ENCODE data around the gene ATP8B4.
"Not testable (repeated sequence)": the region's sequence is repeated elsewhere in the genome, so short reads cannot be mapped to it uniquely, and the experiment has no call there.

ATP8B4 gene

GRCh38 chr15:49990835-49991545, 128.0 kb downstream of the ATP8B4 start:
- peak; percentile 9 for DNase-seq

GRCh38 chr15:49989498-49989897, 129.5 kb downstream of the ATP8B4 start:
- peak; percentile 21 for DNase-seq

GRCh38 chr15:49988766-49989165, 130.3 kb downstream of the ATP8B4 start:
- no peak for DNase-seq

GRCh38 chr15:49987896-49988295, 131.1 kb downstream of the ATP8B4 start:
- no peak for DNase-seq

GRCh38 chr15:49987198-49987785, 131.7 kb downstream of the ATP8B4 start:
- DNase-seq = no peak

- no peak for DNase-seq
Measured at GRCh38 chr15:49986326-49986725, 132.7 kb downstream of the ATP8B4 start.

GRCh38 chr15:49985463-49985862, 133.6 kb downstream of the ATP8B4 start:
- no peak for DNase-seq

GRCh38 chr15:49984436-49984835, 134.6 kb downstream of the ATP8B4 start:
- no peak for DNase-seq

GRCh38 chr15:49982584-49982983, 136.4 kb downstream of the ATP8B4 start:
- no peak for DNase-seq

- DNase-seq = no peak
Measured at GRCh38 chr15:49979705-49980382, 139.2 kb downstream of the ATP8B4 start.

GRCh38 chr15:49978121-49978520, 140.9 kb downstream of the ATP8B4 start:
- DNase-seq = no peak

GRCh38 chr15:49977306-49977705, 141.7 kb downstream of the ATP8B4 start:
- DNase-seq = no peak

GRCh38 chr15:49964551-49964950, 154.5 kb downstream of the ATP8B4 start:
- no peak for DNase-seq

- DNase-seq = no peak
Measured at GRCh38 chr15:49964061-49964460, 155.0 kb downstream of the ATP8B4 start.

GRCh38 chr15:49963033-49963772, 155.8 kb downstream of the ATP8B4 start:
- not testable (repeated sequence) for DNase-seq

- no peak for DNase-seq
Measured at GRCh38 chr15:49962044-49962602, 156.9 kb downstream of the ATP8B4 start.

GRCh38 chr15:49953421-49953820, 165.6 kb downstream of the ATP8B4 start:
- DNase-seq = no peak

GRCh38 chr15:49946681-49947080, 172.4 kb downstream of the ATP8B4 start:
- no peak for DNase-seq

- no peak for DNase-seq
Measured at GRCh38 chr15:49934487-49934886, 184.5 kb downstream of the ATP8B4 start.

GRCh38 chr15:49927189-49927861, 191.7 kb downstream of the ATP8B4 start:
- no peak for DNase-seq

- DNase-seq = no peak
Measured at GRCh38 chr15:49926740-49927139, 192.3 kb downstream of the ATP8B4 start.

- DNase-seq = no peak
Measured at GRCh38 chr15:49923671-49924070, 195.4 kb downstream of the ATP8B4 start.

- DNase-seq = no peak
Measured at GRCh38 chr15:49919034-49919433, 200.0 kb downstream of the ATP8B4 start.

Data from eye (tissue), 1 donor.